GM23338 (cell line): ENCODE results near the gene NUDT16.

Source experiments
- CTCF ChIP-seq, 2 experiments: fragments of 200-600 bp in 1 of 2; sonication (generic) in 1 of 2; conservative IDR thresholded peaks; 2 replicates each; pipeline versions ENCODE4 v1.5.1 to v1.6.1; 2016 to 2017; ENCODE audit warnings: antibody characterized with exemption in 2 of 2, low read depth in 2 of 2, mild to moderate bottlenecking in 2 of 2, moderate library complexity in 1 of 2
- POLR2AphosphoS5 ChIP-seq: IDR thresholded peaks from 2 replicates; pipeline ENCODE4 v1.6.1; 2016; ENCODE audit warnings: antibody characterized with exemption, low read depth
- REST ChIP-seq: IDR thresholded peaks from one replicate; pipeline ENCODE4 v1.6.1; 2018; ENCODE audit warnings: antibody characterized with exemption; ENCODE audit not compliant: unreplicated experiment
- STAT1 ChIP-seq: IDR thresholded peaks from one replicate; pipeline ENCODE4 v1.6.1; 2016; ENCODE audit warnings: antibody characterized with exemption; ENCODE audit not compliant: unreplicated experiment

GRCh38 chr3:131432441-131432840 is 50.9 kb downstream of the NUDT16 start:
- TF ChIP-seq CTCF (conservative IDR thresholded peaks at IDR 0.05; ENCODE audit: low read depth in 2 of 2) = no peak
- TF ChIP-seq STAT1 = no peak
- TF ChIP-seq POLR2AphosphoS5 = no peak
- no peak for TF ChIP-seq REST
